Fibroblast of skin of left quadriceps (primary cell): Measurements from ENCODE around the gene FOXO1.
A peak's percentile ranks its signal among the peaks of the same experiment; 100 is the strongest.

Experiments
- DNase-seq, 2 experiments: peaks; one replicate each; pipeline ENCODE4 v3.0.0-alpha.2; 2013; ENCODE audit warnings: low read depth in 2 of 2

Gene FOXO1

DNA sequence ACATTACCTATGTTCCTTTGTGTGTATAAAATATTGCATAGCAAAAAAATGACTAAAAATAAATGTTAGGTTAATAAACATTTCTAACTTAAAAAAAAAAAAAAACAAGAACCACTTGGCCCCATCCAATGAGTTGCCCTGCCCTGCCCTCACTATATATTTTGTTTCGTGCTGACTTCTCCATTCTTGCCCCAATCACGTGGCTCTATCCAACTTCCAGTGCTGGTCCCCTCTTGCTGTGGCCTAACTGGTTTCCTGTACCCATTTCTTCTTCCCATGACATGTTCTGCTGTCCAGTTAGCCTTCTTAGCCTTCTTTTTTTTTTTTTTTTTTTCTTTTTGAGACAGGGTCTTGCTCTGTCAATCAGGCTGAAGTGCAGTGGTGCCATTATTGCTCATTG lies 151.6 kb downstream of the FOXO1 start:
- DNase-seq: no peak

DNA sequence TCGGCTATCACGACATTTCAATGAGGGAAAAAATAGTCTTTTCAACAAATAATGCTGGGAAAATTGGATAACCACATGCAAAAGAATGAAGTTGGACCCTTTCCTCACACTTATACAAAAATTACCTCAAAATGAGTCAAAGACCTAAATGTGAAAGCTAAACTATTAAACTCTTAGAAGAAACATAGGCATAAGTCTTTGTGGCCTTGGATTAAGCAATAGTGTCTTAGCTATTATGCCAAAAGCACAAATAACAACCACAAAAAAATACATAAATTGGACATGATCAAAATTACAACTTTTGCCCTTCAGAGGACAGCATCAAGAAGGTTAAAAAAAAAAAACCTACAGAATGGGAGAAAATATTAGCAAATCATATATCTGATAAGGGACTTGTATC lies 156.6 kb downstream of the FOXO1 start:
- no peak for DNase-seq

GRCh38 chr13:40508767-40509342 lies 157.6 kb downstream of the FOXO1 start:
- no peak for DNase-seq

- DNase-seq: peak in 1 of 2 experiments; percentile 3
Measured at GRCh38 chr13:40508127-40508526, 158.3 kb downstream of the FOXO1 start.

GRCh38 chr13:40506592-40507446 lies 159.6 kb downstream of the FOXO1 start:
- DNase-seq: no peak
